HCT116 (cell line): ENCODE results near the gene SCP2. TPM values are rescaled to one million over a fixed set of nuclear protein-coding genes. Genes with fewer than 3 reads are reported as not detected.

ENCODE experiments used
- ATAC-seq: fragments of 200-7000 bp; cut with Tn5 transposase; 2 replicates; pipeline ENCODE4 v1.9.1; 2020; ENCODE audit warnings: mild to moderate bottlenecking, moderate library complexity
- BruUV-seq: library from RNA; stranded (reverse); fragments of 400-500 nt; replicated peaks from 2 replicates; lab custom pipeline; 2021; lab: Mats Ljungman, UMichigan
- CTCF ChIA-PET: fragments of 300-600 bp; sonication (Branson Sonifier 250); formaldehyde crosslinking; loops from one replicate; lab custom pipeline; 2021; ENCODE audit warnings: antibody characterized with exemption; lab: Charles Lee
- POLR2A ChIA-PET: fragments of 300-600, 350-600 bp; sonication (Branson Sonifier 250); formaldehyde crosslinking; loops from one replicate; lab custom pipeline; 2021; ENCODE audit warnings: antibody characterized with exemption; lab: Charles Lee
- RAD21 ChIA-PET, 2 experiments: fragments of 300-600 bp; sonication (Branson Sonifier 250); formaldehyde crosslinking; loops; one replicate each; lab custom pipeline; 2023; ENCODE audit warnings: low total read pairs in 2 of 2; ENCODE audit not compliant: uncharacterized antibody in 2 of 2, unreplicated experiment in 2 of 2, low non-redundant PET in 1 of 2; lab: Charles Lee
- DNase-seq: peaks from one replicate; pipeline ENCODE4 v3.0.0-alpha.2; 2010; ENCODE audit warnings: low read depth, low spot score
- H2AFZ ChIP-seq: fragments of 200-600 bp; shearing (Covaris generic), sonication (generic); 2 replicates; pipeline ENCODE4 v1.6.1; 2017; ENCODE audit warnings: low read depth, mixed run types, mixed read lengths, antibody characterized with exemption, low read length; ENCODE audit not compliant: poor library complexity, severe bottlenecking
- H3K27ac ChIP-seq: 2 replicates; pipeline ENCODE4 v1.5.1; 2012; ENCODE audit warnings: low read depth, low read length
- H3K27me3 ChIP-seq: fragments of 200-600 bp; sonication (generic); 2 replicates; pipeline ENCODE4 v1.6.1; 2016; ENCODE audit warnings: mixed run types, low read length, mixed read lengths; ENCODE audit not compliant: insufficient read depth
- H3K36me3 ChIP-seq, 2 experiments: fragments of 200-500 bp in 1 of 2; fragments of 200-600 bp in 1 of 2; sonication (Bioruptor generic) in 1 of 2; sonication (generic) in 1 of 2; 2 replicates each; pipeline versions ENCODE4 v1.5.1 to v1.6.1; 2014 to 2016; ENCODE audit warnings: low read length in 2 of 2, inconsistent platforms in 1 of 2, mixed read lengths in 1 of 2, mixed run types in 1 of 2; ENCODE audit not compliant: insufficient read depth in 2 of 2, control insufficient read depth in 1 of 2
- H3K4me1 ChIP-seq, 2 experiments: fragments of 200-600 bp in 1 of 2; sonication (generic) in 1 of 2; 2 replicates each; pipeline versions ENCODE4 v1.5.1 to v1.6.1; 2012 to 2017; ENCODE audit warnings: low read length in 2 of 2, inconsistent platforms in 1 of 2, mild to moderate bottlenecking in 1 of 2, mixed read lengths in 1 of 2, mixed run types in 1 of 2, moderate library complexity in 1 of 2; ENCODE audit not compliant: insufficient read depth in 2 of 2, control insufficient read depth in 1 of 2
- H3K4me2 ChIP-seq: fragments of 200-600 bp; sonication (generic); 2 replicates; pipeline ENCODE4 v1.6.1; 2017; ENCODE audit warnings: mixed run types, low read length, mixed read lengths
- H3K4me3 ChIP-seq, 2 experiments: fragments of 200-600 bp in 1 of 2; sonication (generic) in 1 of 2; replicated peaks in 1 of 2; 2 replicates each; pipeline ENCODE4 v1.5.1; 2011 to 2016; ENCODE audit warnings: low read length in 2 of 2, control low read depth in 1 of 2, low read depth in 1 of 2, mild to moderate bottlenecking in 1 of 2, mixed read lengths in 1 of 2, mixed run types in 1 of 2
- H3K79me2 ChIP-seq: fragments of 200-600 bp; sonication (generic); 2 replicates; pipeline ENCODE4 v1.6.1; 2017; ENCODE audit warnings: mild to moderate bottlenecking, mixed run types, low read length, moderate library complexity, mixed read lengths; ENCODE audit not compliant: insufficient read depth
- H3K9ac ChIP-seq: fragments of 200-600 bp; sonication (generic); 2 replicates; pipeline ENCODE4 v1.6.1; 2016; ENCODE audit warnings: low read length, mixed read lengths
- H3K9me2 ChIP-seq: fragments of 200-600 bp; sonication (generic), shearing (Covaris generic); 2 replicates; pipeline ENCODE4 v1.6.1; 2017; ENCODE audit warnings: mixed run types, mild to moderate bottlenecking, moderate library complexity; ENCODE audit not compliant: insufficient read depth
- H3K9me3 ChIP-seq, 2 experiments: fragments of 200-500 bp in 1 of 2; fragments of 200-600 bp in 1 of 2; sonication (Bioruptor generic) in 1 of 2; sonication (generic) in 1 of 2; 2 replicates each; pipeline ENCODE4 v1.6.1; 2014 to 2017; ENCODE audit warnings: low read length in 2 of 2, mixed read lengths in 2 of 2, inconsistent platforms in 1 of 2, low read depth in 1 of 2, mild to moderate bottlenecking in 1 of 2, mixed run types in 1 of 2, moderate library complexity in 1 of 2; ENCODE audit not compliant: control insufficient read depth in 1 of 2, insufficient read depth in 1 of 2
- H4K20me1 ChIP-seq: fragments of 200-600 bp; sonication (generic), shearing (Covaris generic); 2 replicates; pipeline ENCODE4 v1.6.1; 2017; ENCODE audit warnings: mixed run types, mild to moderate bottlenecking, moderate library complexity; ENCODE audit not compliant: insufficient read depth
- CBX3 ChIP-seq: IDR thresholded peaks from 2 replicates; pipeline ENCODE4 v1.6.1; 2012; ENCODE audit warnings: low read depth
- CEBPB ChIP-seq: IDR thresholded peaks from 2 replicates; pipeline ENCODE4 v1.6.1; 2012; ENCODE audit warnings: low read depth
- EGR1 ChIP-seq: IDR thresholded peaks from 2 replicates; pipeline ENCODE4 v1.6.1; 2012; ENCODE audit warnings: low read depth
- ELF1 ChIP-seq: IDR thresholded peaks from 2 replicates; pipeline ENCODE4 v1.6.1; 2012; ENCODE audit warnings: low read depth, borderline replicate concordance
- EZH2 ChIP-seq: fragments of 200-600 bp; sonication (generic); IDR thresholded peaks from 2 replicates; pipeline ENCODE4 v1.6.1; 2017; ENCODE audit warnings: antibody characterized with exemption, mixed run types
- JUND ChIP-seq: IDR thresholded peaks from 2 replicates; pipeline ENCODE4 v1.6.1; 2012
- POLR2A ChIP-seq: IDR thresholded peaks from 2 replicates; pipeline ENCODE4 v1.7.0; 2011; ENCODE audit warnings: borderline replicate concordance; ENCODE audit not compliant: insufficient read depth, insufficient read length; ENCODE audit errors: extremely low read depth
- RAD21 ChIP-seq: IDR thresholded peaks from 2 replicates; pipeline ENCODE4 v1.6.1; 2012; ENCODE audit warnings: low read depth, mild to moderate bottlenecking
- YY1 ChIP-seq: IDR thresholded peaks from 2 replicates; pipeline ENCODE4 v1.6.1; 2011; ENCODE audit warnings: low read length, low read depth, moderate library complexity, mild to moderate bottlenecking; ENCODE audit not compliant: insufficient replicate concordance; ENCODE audit errors: extremely low read depth
- intact Hi-C: fragments of 100-400 bp; cut with micrococcal nuclease; formaldehyde crosslinking; loops from 2 replicates; pipeline ENCODE4 v1.10.0; 2022
- total RNA-seq: library from RNA; stranded (reverse); gene quantifications from one replicate; pipeline ENCODE4 v1.2.1, GENCODE V29; 2021; ENCODE audit not compliant: unreplicated experiment
- TF ChIP-seq, protein P1 (sequence below): IDR thresholded peaks from 2 replicates; pipeline ENCODE4 v1.6.1; 2011; ENCODE audit warnings: mild to moderate bottlenecking, low read length, moderate library complexity; ENCODE audit not compliant: insufficient replicate concordance; ENCODE audit errors: extremely low read depth

The SCP2 gene
- total RNA-seq, 1 experiment from 2014 or later = 62.0 TPM

GRCh38 chr1:52938183-52938451 lies 11.0 kb downstream of the SCP2 start (continued):
- TF ChIP-seq EGR1 = no peak
- no peak for TF ChIP-seq POLR2A
- TF ChIP-seq CEBPB = no peak
- TF ChIP-seq YY1 = no peak

GRCh38 chr1:52943876-52944416 lies 16.9 kb downstream of the SCP2 start:
- Histone ChIP-seq H3K79me2 (no peaks in the 10 kb centered on the region), H3K27ac (no peak overlapping the region), H2AFZ (no peak overlapping the region), H3K36me3 (no peaks in the 10 kb centered on the region), H3K4me2 (0 out of 2 replicates have a peak overlapping the region, but pooled peaks have one; percentile 55), H3K4me1 (peaks cover 19 to 23% of the 10 kb centered on the region in 2 experiments; a peak in 3 of 4 replicates), H3K9ac (no peak overlapping the region), H3K9me2 (no peaks in the 10 kb centered on the region), H4K20me1 (no peaks in the 10 kb centered on the region), H3K4me3 (no peak overlapping the region), H3K27me3 (no peaks in the 10 kb centered on the region), H3K9me3 (no peaks in the 10 kb centered on the region; a peak in 1 of 4 replicates)
- TF ChIP-seq ELF1 = no peak
- ChIA-PET POLR2A (no interaction called here), CTCF (no interaction called here), RAD21 (no interaction called here)
- no TSS peak for BruUV-seq
- DNase-seq = no peak
- no peak for ATAC-seq
- intact Hi-C loops = no loop called here

DNA sequence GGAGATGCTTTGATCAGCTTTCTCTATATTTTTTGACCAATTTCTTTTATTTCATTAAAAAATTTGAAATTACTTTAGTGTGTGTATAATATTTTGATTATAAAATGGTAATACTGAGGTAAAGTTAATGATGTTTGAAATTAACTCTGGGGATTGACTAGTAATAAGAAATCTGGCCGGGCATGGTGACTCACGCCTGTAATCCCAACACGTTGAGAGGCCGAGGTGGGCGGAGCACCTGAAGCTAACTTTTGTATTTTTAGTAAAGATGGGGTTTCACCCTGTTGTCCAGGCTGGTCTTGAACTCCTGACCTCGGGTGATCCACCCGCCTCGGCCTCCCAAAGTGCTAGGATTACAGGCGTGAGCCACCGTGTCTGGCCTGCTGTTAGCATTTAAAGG lies 17.5 kb downstream of the SCP2 start:
- no peak for DNase-seq
- no TSS peak for BruUV-seq

More for the DNA sequence above, 17.5 kb downstream of the SCP2 start:
- intact Hi-C loops = no loop called here
- H3K27ac ChIP-seq = no peak overlapping the region
- H3K79me2 ChIP-seq = no peaks in the 10 kb centered on the region
- H3K4me3 ChIP-seq = no peak overlapping the region
- H3K4me2 ChIP-seq = peak overlapping the region; percentile 55
- no peaks in the 10 kb centered on the region for H4K20me1 ChIP-seq
- peaks cover 19 to 23% of the 10 kb centered on the region in 2 experiments; a peak in 3 of 4 replicates for H3K4me1 ChIP-seq
- H3K9ac ChIP-seq = no peak overlapping the region
- RAD21 ChIA-PET = no interaction called here
- CTCF ChIA-PET = no interaction called here
- TF ChIP-seq JUND (0 out of 2 replicates have a peak, but pooled peaks have one; percentile 15), CBX3 (no peak), EZH2 (no peak), RAD21 (no peak)
- TF ChIP-seq, protein P1, sequence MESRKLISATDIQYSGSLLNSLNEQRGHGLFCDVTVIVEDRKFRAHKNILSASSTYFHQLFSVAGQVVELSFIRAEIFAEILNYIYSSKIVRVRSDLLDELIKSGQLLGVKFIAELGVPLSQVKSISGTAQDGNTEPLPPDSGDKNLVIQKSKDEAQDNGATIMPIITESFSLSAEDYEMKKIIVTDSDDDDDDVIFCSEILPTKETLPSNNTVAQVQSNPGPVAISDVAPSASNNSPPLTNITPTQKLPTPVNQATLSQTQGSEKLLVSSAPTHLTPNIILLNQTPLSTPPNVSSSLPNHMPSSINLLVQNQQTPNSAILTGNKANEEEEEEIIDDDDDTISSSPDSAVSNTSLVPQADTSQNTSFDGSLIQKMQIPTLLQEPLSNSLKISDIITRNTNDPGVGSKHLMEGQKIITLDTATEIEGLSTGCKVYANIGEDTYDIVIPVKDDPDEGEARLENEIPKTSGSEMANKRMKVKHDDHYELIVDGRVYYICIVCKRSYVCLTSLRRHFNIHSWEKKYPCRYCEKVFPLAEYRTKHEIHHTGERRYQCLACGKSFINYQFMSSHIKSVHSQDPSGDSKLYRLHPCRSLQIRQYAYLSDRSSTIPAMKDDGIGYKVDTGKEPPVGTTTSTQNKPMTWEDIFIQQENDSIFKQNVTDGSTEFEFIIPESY = no peak
- H3K9me2 ChIP-seq = no peaks in the 10 kb centered on the region
- POLR2A ChIA-PET = no interaction called here
- peak; percentile 71 for ATAC-seq
- no peaks in the 10 kb centered on the region; a peak in 1 of 4 replicates for H3K9me3 ChIP-seq
- H3K36me3 ChIP-seq = no peaks in the 10 kb centered on the region
- H3K27me3 ChIP-seq = no peaks in the 10 kb centered on the region
- no peak overlapping the region for H2AFZ ChIP-seq
